ENCODE results near the gene SLC6A3. TPM values are rescaled to one million over a fixed set of nuclear protein-coding genes. Genes with fewer than 3 reads are reported as not detected.

SLC6A3 gene
- total and polyA plus RNA-seq, 4 donors, result 0.30 to 1.1 (median 0.90) TPM

- H3K36me3 ChIP-seq (ENCODE audit: control insufficient read depth in 4 of 4, insufficient read depth in 4 of 4, low read length in 4 of 4), result peaks cover 2 to 66% (median 36%) of the 10 kb centered on the region in 4 donors
- peaks cover 0 to 4% (median under 1%) of the 10 kb centered on the region in 4 donors for H3K9me3 ChIP-seq (ENCODE audit: control insufficient read depth in 4 of 4, insufficient read depth in 3 of 4, low read length in 3 of 4)
- no peak overlapping the region for H3K27ac ChIP-seq (ENCODE audit: low read depth in 1 of 2, low read length in 1 of 2)
- no peak for TF ChIP-seq CTCF (IDR thresholded peaks at IDR 0.05; ENCODE audit: control extremely low read depth, extremely low read depth)
- H3K4me3 ChIP-seq, result no peak overlapping the region
- no peak overlapping the region for H3K9ac ChIP-seq (ENCODE audit: insufficient read depth in 1 of 2, low read length in 2 of 2)
- H3K27me3 ChIP-seq (ENCODE audit: control insufficient read depth in 3 of 3, insufficient read depth in 3 of 3, low read length in 2 of 3), result no peaks in the 10 kb centered on the region
- no peaks in the 10 kb centered on the region for H3K4me1 ChIP-seq (ENCODE audit: control insufficient read depth in 5 of 5, insufficient read depth in 5 of 5, low read length in 5 of 5)
- ATAC-seq (ENCODE audit: insufficient read depth, low FRiP score), result no peak
- DNase-seq, result no peak
- 93 to 96% methylated on average over 28 of the region's 28 CpGs for WGBS, 2 donors
These were observed 23.6 kb upstream of the SLC6A3 start for GRCh38 chr5:1468629-1469527.

GRCh38 chr5:1468247-1468612 is 23.0 kb upstream of the SLC6A3 start:
- 79 to 81% methylated on average over 15 of the region's 15 CpGs for WGBS, 2 donors
- Histone ChIP-seq H3K27ac (ENCODE audit: low read depth in 1 of 2, low read length in 1 of 2) (no peak overlapping the region), H3K4me3 (no peak overlapping the region), H3K27me3 (ENCODE audit: control insufficient read depth in 3 of 3, insufficient read depth in 3 of 3, low read length in 2 of 3) (no peaks in the 10 kb centered on the region), H3K9ac (ENCODE audit: insufficient read depth in 1 of 2, low read length in 2 of 2) (no peak overlapping the region), H3K4me1 (ENCODE audit: control insufficient read depth in 5 of 5, insufficient read depth in 5 of 5, low read length in 5 of 5) (no peaks in the 10 kb centered on the region), H3K36me3 (ENCODE audit: control insufficient read depth in 4 of 4, insufficient read depth in 4 of 4, low read length in 4 of 4) (peaks cover 5 to 68% (median 35%) of the 10 kb centered on the region in 4 donors), H3K9me3 (ENCODE audit: control insufficient read depth in 4 of 4, insufficient read depth in 3 of 4, low read length in 3 of 4) (peaks cover 0 to 4% (median under 1%) of the 10 kb centered on the region in 4 donors)
- ATAC-seq (ENCODE audit: insufficient read depth, low FRiP score) (no peak), DNase-seq (peak; percentile 43 to 46 (median 43))
- peak; percentile 15 for TF ChIP-seq CTCF (IDR thresholded peaks at IDR 0.05; ENCODE audit: control extremely low read depth, extremely low read depth)

- peaks cover 0 to 4% (median under 1%) of the 10 kb centered on the region in 4 donors for H3K9me3 ChIP-seq (ENCODE audit: control insufficient read depth in 4 of 4, insufficient read depth in 3 of 4, low read length in 3 of 4)
- H3K4me3 ChIP-seq, result no peak overlapping the region
- WGBS, 2 donors, result 95% methylated on average over 37 to 51 of the region's 51 CpGs
- no peaks in the 10 kb centered on the region for H3K4me1 ChIP-seq (ENCODE audit: control insufficient read depth in 5 of 5, insufficient read depth in 5 of 5, low read length in 5 of 5)
- no peak for DNase-seq
- H3K36me3 ChIP-seq (ENCODE audit: control insufficient read depth in 4 of 4, insufficient read depth in 4 of 4, low read length in 4 of 4), result peaks cover 8 to 66% (median 29%) of the 10 kb centered on the region in 4 donors
- no peak for TF ChIP-seq CTCF (IDR thresholded peaks at IDR 0.05; ENCODE audit: control extremely low read depth, extremely low read depth)
- no peak overlapping the region for H3K9ac ChIP-seq (ENCODE audit: insufficient read depth in 1 of 2, low read length in 2 of 2)
- no peaks in the 10 kb centered on the region for H3K27me3 ChIP-seq (ENCODE audit: control insufficient read depth in 3 of 3, insufficient read depth in 3 of 3, low read length in 2 of 3)
- no peak overlapping the region for H3K27ac ChIP-seq (ENCODE audit: low read depth in 1 of 2, low read length in 1 of 2)
- ATAC-seq (ENCODE audit: insufficient read depth, low FRiP score), result no peak
These were observed 22.4 kb upstream of the SLC6A3 start for GRCh38 chr5:1467341-1468246.

All from lung (tissue), 12 donors.